SK-N-SH (cell line): ENCODE results near the gene PLCG1.

ENCODE experiments used
- ELF1 ChIP-seq: IDR thresholded peaks from 2 replicates; pipeline ENCODE4 v1.4.0; 2012
- EZH2phosphoT487 ChIP-seq: fragments of 200-600 bp; sonication (generic); IDR thresholded peaks from 2 replicates; pipeline ENCODE4 v1.6.1; 2017; ENCODE audit warnings: low read depth, mixed run types, mild to moderate bottlenecking, antibody characterized with exemption, moderate library complexity, borderline replicate concordance
- FOSL2 ChIP-seq: IDR thresholded peaks from 2 replicates; pipeline ENCODE4 v1.4.0; 2012; ENCODE audit warnings: low read depth, mild to moderate bottlenecking, moderate library complexity, borderline replicate concordance
- FOXJ3 ChIP-seq: sonication (generic); formaldehyde crosslinking; IDR thresholded peaks from 2 replicates; pipeline ENCODE4 v1.5.1; 2020; ENCODE audit warnings: mild to moderate bottlenecking, missing genetic modification reagents
- GABPA ChIP-seq: IDR thresholded peaks from 2 replicates; pipeline ENCODE4 v1.4.0; 2012; ENCODE audit warnings: low read depth, mild to moderate bottlenecking
- JUND ChIP-seq: IDR thresholded peaks from 2 replicates; pipeline ENCODE4 v1.4.0; 2012
- POLR2AphosphoS5 ChIP-seq: IDR thresholded peaks from 2 replicates; pipeline ENCODE4 v1.6.1; 2012; ENCODE audit warnings: low read depth, low read length
- RAD21 ChIP-seq: IDR thresholded peaks from 2 replicates; pipeline ENCODE4 v1.6.1; 2012; ENCODE audit warnings: mild to moderate bottlenecking, low read length
- TCF12 ChIP-seq: IDR thresholded peaks from 2 replicates; pipeline ENCODE4 v1.4.0; 2012
- YY1 ChIP-seq: IDR thresholded peaks from 2 replicates; pipeline ENCODE4 v1.4.0; 2012; ENCODE audit warnings: low read depth, mild to moderate bottlenecking
- TF ChIP-seq, protein P1 (sequence below): fragments of 200-600 bp; sonication (generic); IDR thresholded peaks from 2 replicates; pipeline ENCODE4 v1.6.1; 2017; ENCODE audit warnings: antibody characterized with exemption, mild to moderate bottlenecking, moderate library complexity
- TF ChIP-seq, protein P2 (sequence below): IDR thresholded peaks from 2 replicates; pipeline ENCODE4 v1.6.1; 2012; ENCODE audit warnings: mild to moderate bottlenecking, low read depth, low read length, moderate library complexity
- TF ChIP-seq, protein P3 (sequence below): fragments of 150-350 bp; IDR thresholded peaks from 2 replicates; pipeline ENCODE4 v1.6.1; 2017; ENCODE audit warnings: antibody characterized with exemption, low read length, low read depth, borderline replicate concordance
- TF ChIP-seq, protein P4 (sequence below): IDR thresholded peaks from 2 replicates; pipeline ENCODE4 v1.4.0; 2012; ENCODE audit warnings: low read depth

DNA sequence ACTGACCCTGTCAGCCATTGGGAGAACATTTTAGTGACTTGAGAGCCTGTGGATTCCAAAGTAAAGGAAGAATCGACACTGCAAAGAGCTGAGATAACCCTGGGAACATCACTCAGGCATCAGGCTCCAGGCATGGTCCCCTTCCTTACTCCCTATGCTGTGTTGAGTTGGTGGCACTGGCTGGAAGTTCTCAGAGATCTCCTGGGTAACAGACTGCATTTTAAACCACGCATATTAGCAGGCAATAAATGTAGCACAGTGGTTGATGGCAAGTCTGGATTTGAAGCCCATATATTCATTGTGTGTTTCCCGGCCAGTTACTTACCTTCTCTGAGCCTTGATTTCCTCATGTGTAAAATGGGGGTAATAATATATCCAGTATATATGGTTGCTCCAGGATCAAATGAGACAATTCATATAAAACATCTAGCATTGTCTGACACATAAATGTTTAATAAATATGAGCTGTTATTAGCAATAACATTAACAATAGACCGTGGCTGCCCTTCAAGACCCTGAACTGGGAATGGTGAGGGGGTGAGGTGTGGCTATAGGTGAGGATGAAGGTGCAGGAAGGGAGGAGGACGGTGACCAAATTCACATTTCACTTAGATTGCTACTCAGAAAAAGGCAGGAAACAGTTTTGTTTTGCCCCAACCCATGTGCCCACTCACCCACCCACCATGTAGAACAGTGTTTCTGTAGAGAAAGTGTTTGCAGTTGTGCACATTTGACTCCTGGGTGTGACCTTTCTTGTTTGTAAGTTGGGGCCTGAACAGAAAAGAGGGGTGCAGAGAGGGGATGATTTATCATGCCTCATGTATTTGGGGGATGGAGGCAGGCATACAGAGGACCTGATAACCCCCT is 2.1 kb downstream of the PLCG1 start:
- TF ChIP-seq FOXJ3 (CRISPR knock-in tag) (no peak), JUND (no peak), GABPA (no peak), POLR2AphosphoS5 (no peak), ELF1 (no peak), EZH2phosphoT487 (no peak), YY1 (no peak), RAD21 (no peak), FOSL2 (no peak), TCF12 (no peak)
- TF ChIP-seq, protein P1, sequence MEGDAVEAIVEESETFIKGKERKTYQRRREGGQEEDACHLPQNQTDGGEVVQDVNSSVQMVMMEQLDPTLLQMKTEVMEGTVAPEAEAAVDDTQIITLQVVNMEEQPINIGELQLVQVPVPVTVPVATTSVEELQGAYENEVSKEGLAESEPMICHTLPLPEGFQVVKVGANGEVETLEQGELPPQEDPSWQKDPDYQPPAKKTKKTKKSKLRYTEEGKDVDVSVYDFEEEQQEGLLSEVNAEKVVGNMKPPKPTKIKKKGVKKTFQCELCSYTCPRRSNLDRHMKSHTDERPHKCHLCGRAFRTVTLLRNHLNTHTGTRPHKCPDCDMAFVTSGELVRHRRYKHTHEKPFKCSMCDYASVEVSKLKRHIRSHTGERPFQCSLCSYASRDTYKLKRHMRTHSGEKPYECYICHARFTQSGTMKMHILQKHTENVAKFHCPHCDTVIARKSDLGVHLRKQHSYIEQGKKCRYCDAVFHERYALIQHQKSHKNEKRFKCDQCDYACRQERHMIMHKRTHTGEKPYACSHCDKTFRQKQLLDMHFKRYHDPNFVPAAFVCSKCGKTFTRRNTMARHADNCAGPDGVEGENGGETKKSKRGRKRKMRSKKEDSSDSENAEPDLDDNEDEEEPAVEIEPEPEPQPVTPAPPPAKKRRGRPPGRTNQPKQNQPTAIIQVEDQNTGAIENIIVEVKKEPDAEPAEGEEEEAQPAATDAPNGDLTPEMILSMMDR: no peak
- TF ChIP-seq, protein P2, sequence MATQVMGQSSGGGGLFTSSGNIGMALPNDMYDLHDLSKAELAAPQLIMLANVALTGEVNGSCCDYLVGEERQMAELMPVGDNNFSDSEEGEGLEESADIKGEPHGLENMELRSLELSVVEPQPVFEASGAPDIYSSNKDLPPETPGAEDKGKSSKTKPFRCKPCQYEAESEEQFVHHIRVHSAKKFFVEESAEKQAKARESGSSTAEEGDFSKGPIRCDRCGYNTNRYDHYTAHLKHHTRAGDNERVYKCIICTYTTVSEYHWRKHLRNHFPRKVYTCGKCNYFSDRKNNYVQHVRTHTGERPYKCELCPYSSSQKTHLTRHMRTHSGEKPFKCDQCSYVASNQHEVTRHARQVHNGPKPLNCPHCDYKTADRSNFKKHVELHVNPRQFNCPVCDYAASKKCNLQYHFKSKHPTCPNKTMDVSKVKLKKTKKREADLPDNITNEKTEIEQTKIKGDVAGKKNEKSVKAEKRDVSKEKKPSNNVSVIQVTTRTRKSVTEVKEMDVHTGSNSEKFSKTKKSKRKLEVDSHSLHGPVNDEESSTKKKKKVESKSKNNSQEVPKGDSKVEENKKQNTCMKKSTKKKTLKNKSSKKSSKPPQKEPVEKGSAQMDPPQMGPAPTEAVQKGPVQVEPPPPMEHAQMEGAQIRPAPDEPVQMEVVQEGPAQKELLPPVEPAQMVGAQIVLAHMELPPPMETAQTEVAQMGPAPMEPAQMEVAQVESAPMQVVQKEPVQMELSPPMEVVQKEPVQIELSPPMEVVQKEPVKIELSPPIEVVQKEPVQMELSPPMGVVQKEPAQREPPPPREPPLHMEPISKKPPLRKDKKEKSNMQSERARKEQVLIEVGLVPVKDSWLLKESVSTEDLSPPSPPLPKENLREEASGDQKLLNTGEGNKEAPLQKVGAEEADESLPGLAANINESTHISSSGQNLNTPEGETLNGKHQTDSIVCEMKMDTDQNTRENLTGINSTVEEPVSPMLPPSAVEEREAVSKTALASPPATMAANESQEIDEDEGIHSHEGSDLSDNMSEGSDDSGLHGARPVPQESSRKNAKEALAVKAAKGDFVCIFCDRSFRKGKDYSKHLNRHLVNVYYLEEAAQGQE: no peak
- TF ChIP-seq, protein P3, sequence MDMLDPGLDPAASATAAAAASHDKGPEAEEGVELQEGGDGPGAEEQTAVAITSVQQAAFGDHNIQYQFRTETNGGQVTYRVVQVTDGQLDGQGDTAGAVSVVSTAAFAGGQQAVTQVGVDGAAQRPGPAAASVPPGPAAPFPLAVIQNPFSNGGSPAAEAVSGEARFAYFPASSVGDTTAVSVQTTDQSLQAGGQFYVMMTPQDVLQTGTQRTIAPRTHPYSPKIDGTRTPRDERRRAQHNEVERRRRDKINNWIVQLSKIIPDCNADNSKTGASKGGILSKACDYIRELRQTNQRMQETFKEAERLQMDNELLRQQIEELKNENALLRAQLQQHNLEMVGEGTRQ: no peak
- TF ChIP-seq, protein P4, sequence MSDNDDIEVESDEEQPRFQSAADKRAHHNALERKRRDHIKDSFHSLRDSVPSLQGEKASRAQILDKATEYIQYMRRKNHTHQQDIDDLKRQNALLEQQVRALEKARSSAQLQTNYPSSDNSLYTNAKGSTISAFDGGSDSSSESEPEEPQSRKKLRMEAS: no peak
